ENCODE results near the gene GH1.
"Not testable (repeated sequence)": the region's sequence is repeated elsewhere in the genome, so short reads cannot be mapped to it uniquely, and the experiment has no call there.

GH1 gene

DNA sequence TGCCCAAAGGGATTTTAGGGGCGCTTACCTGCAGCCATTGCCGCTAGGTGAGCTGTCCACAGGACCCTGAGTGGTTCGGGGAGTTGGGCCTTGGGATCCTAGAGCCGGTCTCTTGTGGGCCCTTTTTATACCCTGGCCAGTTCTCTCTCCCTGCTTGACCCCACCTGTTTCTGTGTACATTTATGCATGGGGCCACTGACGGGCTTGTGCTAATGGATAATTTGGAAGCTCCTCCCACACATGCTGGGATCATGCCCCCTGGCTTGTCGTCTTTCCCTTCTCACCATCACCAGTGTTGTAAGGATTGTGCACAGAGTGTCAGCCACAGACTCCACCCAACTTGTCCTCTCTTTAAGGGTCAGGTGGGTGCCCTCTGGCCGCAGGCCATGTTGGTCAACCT, 45.1 kb downstream of the GH1 start, which contains the start of gene CSH2:
Gene CSH2 (minus strand): TSS at position 101 of the 400 bp plus-strand sequence. CDS start 63 bp downstream, at position 38.
- H2AFZ ChIP-seq (ENCODE audit: low read length, unreplicated experiment); H3K36me3 ChIP-seq (ENCODE audit: insufficient read depth, low read length); H3K4me3 ChIP-seq (ENCODE audit: low read depth, low read length); H3K27me3 ChIP-seq (ENCODE audit: insufficient read depth, low read length); H3K79me2 ChIP-seq (ENCODE audit: control insufficient read depth, insufficient read depth, low read length, unreplicated experiment); H3K27ac ChIP-seq (ENCODE audit: low read depth, low read length); H3K4me1 ChIP-seq (ENCODE audit: control insufficient read depth, insufficient read depth, low read length, unreplicated experiment): not testable (repeated sequence)

- H3K79me2 ChIP-seq (ENCODE audit: control insufficient read depth, insufficient read depth, low read length, unreplicated experiment); H3K27me3 ChIP-seq (ENCODE audit: insufficient read depth, low read length); H3K4me3 ChIP-seq (ENCODE audit: low read depth, low read length); H3K4me1 ChIP-seq (ENCODE audit: control insufficient read depth, insufficient read depth, low read length, unreplicated experiment); H2AFZ ChIP-seq (ENCODE audit: low read length, unreplicated experiment); H3K36me3 ChIP-seq (ENCODE audit: insufficient read depth, low read length); H3K27ac ChIP-seq (ENCODE audit: low read depth, low read length): not testable (repeated sequence)
Measured at GRCh38 chr17:63871646-63872365, 46.8 kb downstream of the GH1 start.

DNA sequence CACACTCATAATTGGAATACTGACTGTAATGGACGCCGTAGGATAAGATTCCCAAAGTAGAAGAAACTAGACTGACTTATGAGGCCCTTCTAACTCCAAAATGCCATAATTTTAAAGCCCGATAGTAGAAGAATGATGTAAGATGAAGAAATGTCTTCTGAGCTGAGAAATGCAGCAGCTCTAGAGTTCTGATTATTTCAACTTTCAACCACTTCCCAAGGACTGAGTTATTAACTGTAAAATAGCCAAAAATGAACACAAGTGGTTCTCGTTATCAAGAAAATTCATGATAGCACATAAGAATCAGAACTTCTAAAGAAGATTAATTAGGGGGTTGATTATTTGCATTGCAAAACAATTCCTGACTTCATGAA, 48.4 kb downstream of the GH1 start:
- H3K79me2 ChIP-seq (ENCODE audit: control insufficient read depth, insufficient read depth, low read length, unreplicated experiment); H3K27ac ChIP-seq (ENCODE audit: low read depth, low read length); H3K36me3 ChIP-seq (ENCODE audit: insufficient read depth, low read length); H3K4me3 ChIP-seq (ENCODE audit: low read depth, low read length); H2AFZ ChIP-seq (ENCODE audit: low read length, unreplicated experiment); H3K4me1 ChIP-seq (ENCODE audit: control insufficient read depth, insufficient read depth, low read length, unreplicated experiment); H3K27me3 ChIP-seq (ENCODE audit: insufficient read depth, low read length): not testable (repeated sequence)

DNA sequence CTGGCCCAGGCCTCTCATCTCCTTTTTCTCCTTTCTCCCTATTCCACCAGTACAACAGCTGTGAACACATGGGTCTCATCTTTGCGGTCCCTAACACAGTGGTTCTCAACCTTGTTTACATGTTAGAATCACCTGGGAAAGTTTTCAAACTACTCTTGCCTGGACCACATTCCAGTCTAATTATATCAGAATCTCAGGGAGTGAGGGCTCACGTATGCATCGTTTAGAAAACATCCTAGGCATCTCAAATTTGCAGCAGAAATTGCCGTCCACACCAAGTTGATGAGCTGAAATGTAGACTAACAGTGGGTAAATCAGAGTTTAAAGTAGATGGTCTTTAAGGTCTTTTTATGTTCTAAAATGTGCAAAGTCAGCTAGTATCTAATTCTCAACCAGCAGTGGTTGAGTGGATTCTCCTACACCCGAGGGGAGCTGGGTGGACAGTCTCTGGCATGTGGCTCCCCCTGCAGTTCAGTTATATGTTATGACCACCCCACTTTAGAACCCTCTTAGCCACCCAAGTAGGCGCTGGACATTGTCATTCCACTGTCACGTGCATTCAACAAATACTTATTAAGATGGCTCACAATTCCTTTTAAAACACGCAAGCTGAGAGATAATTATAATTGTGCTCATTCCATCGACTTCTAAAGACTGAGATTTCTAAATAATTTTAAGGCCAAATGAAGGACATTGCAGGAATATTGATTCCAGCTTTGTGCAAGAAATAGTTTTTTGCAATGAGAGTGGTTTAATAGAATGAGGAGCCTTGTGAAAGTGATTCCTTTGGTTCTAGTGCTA, 48.9 kb downstream of the GH1 start:
- not testable (repeated sequence) for H2AFZ ChIP-seq (ENCODE audit: low read length, unreplicated experiment); H3K27ac ChIP-seq (ENCODE audit: low read depth, low read length); H3K27me3 ChIP-seq (ENCODE audit: insufficient read depth, low read length); H3K79me2 ChIP-seq (ENCODE audit: control insufficient read depth, insufficient read depth, low read length, unreplicated experiment); H3K4me1 ChIP-seq (ENCODE audit: control insufficient read depth, insufficient read depth, low read length, unreplicated experiment); H3K4me3 ChIP-seq (ENCODE audit: low read depth, low read length); H3K36me3 ChIP-seq (ENCODE audit: insufficient read depth, low read length)

All from ACC112 (cell line).